Neural cell (in vitro differentiated cells): ENCODE data around the gene USP16. TPM values are rescaled to one million over a fixed set of nuclear protein-coding genes. Genes with fewer than 3 reads are reported as not detected.

Experiments used
- H2AFZ ChIP-seq: fragments of 200-600, 300-800 bp; sonication (generic), shearing (Covaris generic); 2 replicates; pipeline ENCODE4 v1.6.0; 2014; ENCODE audit warnings: low read depth, mild to moderate bottlenecking, antibody characterized with exemption, low read length, moderate library complexity
- H3F3A ChIP-seq: fragments of 200-600 bp; shearing (Covaris generic); 2 replicates; pipeline ENCODE4 v1.6.1; 2016; ENCODE audit warnings: mild to moderate bottlenecking, moderate library complexity, mixed read lengths, antibody characterized with exemption, low read length; ENCODE audit not compliant: insufficient read depth, poor library complexity, severe bottlenecking
- H3K27ac ChIP-seq: fragments of 200-600, 300-800 bp; sonication (generic), shearing (Covaris generic); 2 replicates; pipeline ENCODE4 v1.5.1; 2014; ENCODE audit warnings: mild to moderate bottlenecking, low read length, moderate library complexity
- H3K27me3 ChIP-seq: fragments of 300-800, 200-600 bp; sonication (generic), shearing (Covaris generic); 2 replicates; pipeline ENCODE4 v1.6.0; 2014; ENCODE audit warnings: mild to moderate bottlenecking, low read depth, low read length, moderate library complexity; ENCODE audit not compliant: insufficient read depth
- H3K36me3 ChIP-seq: fragments of 300-800, 200-600 bp; sonication (generic), shearing (Covaris generic); 2 replicates; pipeline ENCODE4 v1.5.1; 2014; ENCODE audit warnings: mild to moderate bottlenecking, antibody characterized with exemption, low read length, moderate library complexity; ENCODE audit not compliant: insufficient read depth
- H3K4me2 ChIP-seq: fragments of 300-800, 200-600 bp; sonication (generic), shearing (Covaris generic); 2 replicates; pipeline ENCODE4 v1.6.0; 2014; ENCODE audit warnings: mild to moderate bottlenecking, low read length
- H3K4me3 ChIP-seq: fragments of 300-800, 200-600 bp; sonication (generic), shearing (Covaris generic); 2 replicates; pipeline ENCODE4 v1.5.1; 2014; ENCODE audit warnings: mild to moderate bottlenecking, low read length, moderate library complexity
- H3K79me2 ChIP-seq: fragments of 200-600 bp; shearing (Covaris generic); replicated peaks from 2 replicates; pipeline ENCODE4 v1.6.0; 2014; ENCODE audit warnings: mild to moderate bottlenecking, low read length, moderate library complexity; ENCODE audit not compliant: insufficient read depth
- H3K9ac ChIP-seq: fragments of 300-800, 200-600 bp; sonication (generic), shearing (Covaris generic); 2 replicates; pipeline ENCODE4 v1.6.1; 2016; ENCODE audit warnings: mild to moderate bottlenecking, low read length, mixed read lengths
- H3K9me2 ChIP-seq: fragments of 200-600 bp; shearing (Covaris generic); 2 replicates; pipeline ENCODE4 v1.6.1; 2016; ENCODE audit warnings: mild to moderate bottlenecking, low read length, mixed read lengths; ENCODE audit not compliant: insufficient read depth
- H3K9me3 ChIP-seq: fragments of 200-600, 300-800 bp; sonication (generic), shearing (Covaris generic); 2 replicates; pipeline ENCODE4 v1.6.1; 2016; ENCODE audit warnings: mild to moderate bottlenecking, mixed run types, low read length, moderate library complexity, mixed read lengths
- H4K20me1 ChIP-seq: fragments of 200-600 bp; shearing (Covaris generic); 2 replicates; pipeline ENCODE4 v1.6.1; 2016; ENCODE audit warnings: mild to moderate bottlenecking, mixed run types; ENCODE audit not compliant: insufficient read depth
- EP300 ChIP-seq: fragments of 450-650 bp; conservative IDR thresholded peaks from 2 replicates; pipeline ENCODE4 v1.6.1; 2014; ENCODE audit warnings: antibody characterized with exemption, mild to moderate bottlenecking, moderate library complexity; ENCODE audit not compliant: poor library complexity, severe bottlenecking
- EZH2 ChIP-seq: fragments of 200-600, 300-800 bp; shearing (Covaris generic), sonication (generic); IDR thresholded peaks from 2 replicates; pipeline ENCODE4 v1.6.1; 2014; ENCODE audit warnings: antibody characterized with exemption, low read length, borderline replicate concordance, mild to moderate bottlenecking; ENCODE audit not compliant: insufficient read depth, poor library complexity, severe bottlenecking
- MXI1 ChIP-seq: fragments of 450-650 bp; conservative IDR thresholded peaks from 2 replicates; pipeline ENCODE4 v1.6.1; 2014; ENCODE audit warnings: antibody characterized with exemption, mild to moderate bottlenecking; ENCODE audit not compliant: poor library complexity, severe bottlenecking
- POLR2AphosphoS5 ChIP-seq: IDR thresholded peaks from 2 replicates; pipeline ENCODE4 v1.6.1; 2012
- RAD21 ChIP-seq: fragments of 450-650 bp; conservative IDR thresholded peaks from 2 replicates; pipeline ENCODE4 v1.6.1; 2014; ENCODE audit warnings: antibody characterized with exemption, mild to moderate bottlenecking, moderate library complexity
- SMC3 ChIP-seq: fragments of 450-650 bp; conservative IDR thresholded peaks from 2 replicates; pipeline ENCODE4 v1.6.1; 2014; ENCODE audit warnings: antibody characterized with exemption, mild to moderate bottlenecking, moderate library complexity; ENCODE audit not compliant: poor library complexity
- TAF1 ChIP-seq: IDR thresholded peaks from 2 replicates; pipeline ENCODE4 v1.6.1; 2012; ENCODE audit warnings: low read depth
- polyA plus RNA-seq: library from polyadenylated mRNA; depleted of rRNA; stranded (reverse); fragments of >200 nt; gene quantifications from 2 replicates; pipeline ENCODE4 v1.2.3, GENCODE V29; 2014
- TF ChIP-seq, protein P1 (sequence below): fragments of 450-650 bp; IDR thresholded peaks from 2 replicates; pipeline ENCODE4 v1.5.1; 2014; ENCODE audit warnings: antibody characterized with exemption, mild to moderate bottlenecking, moderate library complexity; ENCODE audit not compliant: poor library complexity, severe bottlenecking
- TF ChIP-seq, protein P2 (sequence below): IDR thresholded peaks from 2 replicates; pipeline ENCODE4 v1.6.1; 2012; ENCODE audit warnings: borderline replicate concordance

The USP16 gene
- polyA plus RNA-seq, 1 donor from 2014 or later, result 38.5 TPM

DNA sequence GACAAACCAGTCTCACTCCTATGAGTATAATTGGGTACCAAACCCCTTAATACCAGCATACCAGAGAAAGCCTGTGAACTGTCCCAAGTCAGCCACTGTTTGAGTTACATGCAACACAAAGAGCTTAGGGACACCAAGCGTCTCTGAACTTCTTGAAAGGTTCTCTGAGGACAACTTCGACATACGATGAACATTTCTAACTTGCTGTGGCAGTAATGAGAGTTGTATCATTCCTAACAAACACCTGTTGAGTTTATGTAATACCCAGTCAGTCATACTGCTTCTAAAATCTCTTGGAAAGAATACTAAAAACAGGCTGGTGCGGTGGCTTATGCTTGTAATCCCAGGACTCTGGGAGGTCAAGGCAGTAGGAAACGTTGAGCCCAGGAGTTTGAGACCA lies 30.6 kb downstream of the USP16 start:
- no peak overlapping the region for H3K27ac ChIP-seq
- no peak overlapping the region for H3K4me2 ChIP-seq
- H3K9me3 ChIP-seq, result no peaks in the 10 kb centered on the region
- no peaks in the 10 kb centered on the region for H3K27me3 ChIP-seq
- no peaks in the 10 kb centered on the region for H3F3A ChIP-seq
- H4K20me1 ChIP-seq, result no peaks in the 10 kb centered on the region
- no peaks in the 10 kb centered on the region for H3K79me2 ChIP-seq
- H3K9ac ChIP-seq, result no peak overlapping the region
- no peak overlapping the region for H2AFZ ChIP-seq
- H3K4me3 ChIP-seq, result no peak overlapping the region
- TF ChIP-seq, protein P1, sequence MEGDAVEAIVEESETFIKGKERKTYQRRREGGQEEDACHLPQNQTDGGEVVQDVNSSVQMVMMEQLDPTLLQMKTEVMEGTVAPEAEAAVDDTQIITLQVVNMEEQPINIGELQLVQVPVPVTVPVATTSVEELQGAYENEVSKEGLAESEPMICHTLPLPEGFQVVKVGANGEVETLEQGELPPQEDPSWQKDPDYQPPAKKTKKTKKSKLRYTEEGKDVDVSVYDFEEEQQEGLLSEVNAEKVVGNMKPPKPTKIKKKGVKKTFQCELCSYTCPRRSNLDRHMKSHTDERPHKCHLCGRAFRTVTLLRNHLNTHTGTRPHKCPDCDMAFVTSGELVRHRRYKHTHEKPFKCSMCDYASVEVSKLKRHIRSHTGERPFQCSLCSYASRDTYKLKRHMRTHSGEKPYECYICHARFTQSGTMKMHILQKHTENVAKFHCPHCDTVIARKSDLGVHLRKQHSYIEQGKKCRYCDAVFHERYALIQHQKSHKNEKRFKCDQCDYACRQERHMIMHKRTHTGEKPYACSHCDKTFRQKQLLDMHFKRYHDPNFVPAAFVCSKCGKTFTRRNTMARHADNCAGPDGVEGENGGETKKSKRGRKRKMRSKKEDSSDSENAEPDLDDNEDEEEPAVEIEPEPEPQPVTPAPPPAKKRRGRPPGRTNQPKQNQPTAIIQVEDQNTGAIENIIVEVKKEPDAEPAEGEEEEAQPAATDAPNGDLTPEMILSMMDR, result no peak
- TF ChIP-seq EZH2 (no peak), MXI1 (no peak), EP300 (no peak), SMC3 (no peak), POLR2AphosphoS5 (no peak)
- H3K36me3 ChIP-seq, result peaks cover 10% of the 10 kb centered on the region
- no peaks in the 10 kb centered on the region for H3K9me2 ChIP-seq

DNA sequence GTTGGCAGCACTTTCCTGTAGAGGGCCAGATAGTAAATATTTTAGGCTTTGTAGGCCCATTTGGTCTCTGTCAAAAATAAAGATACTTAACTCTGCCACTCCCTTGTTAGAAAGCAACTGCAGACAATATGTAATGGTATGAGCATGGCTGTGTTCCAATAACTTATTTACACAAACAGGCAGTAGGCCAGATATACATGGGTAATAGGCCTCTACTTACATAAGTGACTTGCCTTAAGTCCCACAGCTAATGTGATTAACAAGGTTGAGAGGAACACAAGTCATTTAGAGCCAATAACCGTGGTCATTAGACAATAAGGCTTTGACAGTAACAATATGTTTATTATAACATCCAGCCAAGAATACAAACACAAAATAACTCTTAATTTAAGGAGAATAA lies 31.5 kb downstream of the USP16 start:
- no peak overlapping the region for H3K27ac ChIP-seq
- peaks cover 10% of the 10 kb centered on the region for H3K36me3 ChIP-seq

More for the DNA sequence above, 31.5 kb downstream of the USP16 start:
- Histone ChIP-seq H3K9ac (no peak overlapping the region), H3K9me3 (no peaks in the 10 kb centered on the region), H3K9me2 (no peaks in the 10 kb centered on the region), H3K27me3 (no peaks in the 10 kb centered on the region), H3F3A (no peaks in the 10 kb centered on the region), H3K4me2 (no peak overlapping the region), H3K4me3 (no peak overlapping the region), H4K20me1 (no peaks in the 10 kb centered on the region), H2AFZ (no peak overlapping the region), H3K79me2 (no peaks in the 10 kb centered on the region)
- TF ChIP-seq TAF1 (no peak), RAD21 (no peak), EZH2 (no peak), EP300 (no peak), SMC3 (no peak), MXI1 (no peak)
- TF ChIP-seq, protein P2, sequence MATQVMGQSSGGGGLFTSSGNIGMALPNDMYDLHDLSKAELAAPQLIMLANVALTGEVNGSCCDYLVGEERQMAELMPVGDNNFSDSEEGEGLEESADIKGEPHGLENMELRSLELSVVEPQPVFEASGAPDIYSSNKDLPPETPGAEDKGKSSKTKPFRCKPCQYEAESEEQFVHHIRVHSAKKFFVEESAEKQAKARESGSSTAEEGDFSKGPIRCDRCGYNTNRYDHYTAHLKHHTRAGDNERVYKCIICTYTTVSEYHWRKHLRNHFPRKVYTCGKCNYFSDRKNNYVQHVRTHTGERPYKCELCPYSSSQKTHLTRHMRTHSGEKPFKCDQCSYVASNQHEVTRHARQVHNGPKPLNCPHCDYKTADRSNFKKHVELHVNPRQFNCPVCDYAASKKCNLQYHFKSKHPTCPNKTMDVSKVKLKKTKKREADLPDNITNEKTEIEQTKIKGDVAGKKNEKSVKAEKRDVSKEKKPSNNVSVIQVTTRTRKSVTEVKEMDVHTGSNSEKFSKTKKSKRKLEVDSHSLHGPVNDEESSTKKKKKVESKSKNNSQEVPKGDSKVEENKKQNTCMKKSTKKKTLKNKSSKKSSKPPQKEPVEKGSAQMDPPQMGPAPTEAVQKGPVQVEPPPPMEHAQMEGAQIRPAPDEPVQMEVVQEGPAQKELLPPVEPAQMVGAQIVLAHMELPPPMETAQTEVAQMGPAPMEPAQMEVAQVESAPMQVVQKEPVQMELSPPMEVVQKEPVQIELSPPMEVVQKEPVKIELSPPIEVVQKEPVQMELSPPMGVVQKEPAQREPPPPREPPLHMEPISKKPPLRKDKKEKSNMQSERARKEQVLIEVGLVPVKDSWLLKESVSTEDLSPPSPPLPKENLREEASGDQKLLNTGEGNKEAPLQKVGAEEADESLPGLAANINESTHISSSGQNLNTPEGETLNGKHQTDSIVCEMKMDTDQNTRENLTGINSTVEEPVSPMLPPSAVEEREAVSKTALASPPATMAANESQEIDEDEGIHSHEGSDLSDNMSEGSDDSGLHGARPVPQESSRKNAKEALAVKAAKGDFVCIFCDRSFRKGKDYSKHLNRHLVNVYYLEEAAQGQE, result no peak
